ENCODE measurements around the gene PLPPR1. TPM values are rescaled to one million over a fixed set of nuclear protein-coding genes. Genes with fewer than 3 reads are reported as not detected.

Gene PLPPR1
- total RNA-seq: not detected

GRCh38 chr9:101028346-101029314 lies at the start of gene PLPPR1:
Gene PLPPR1 (plus strand): TSS chr9:101028727.
- H3K27me3 ChIP-seq: no peaks in the 10 kb centered on the region
- intact Hi-C loops (cut with DNase I): no loop called here

DNA sequence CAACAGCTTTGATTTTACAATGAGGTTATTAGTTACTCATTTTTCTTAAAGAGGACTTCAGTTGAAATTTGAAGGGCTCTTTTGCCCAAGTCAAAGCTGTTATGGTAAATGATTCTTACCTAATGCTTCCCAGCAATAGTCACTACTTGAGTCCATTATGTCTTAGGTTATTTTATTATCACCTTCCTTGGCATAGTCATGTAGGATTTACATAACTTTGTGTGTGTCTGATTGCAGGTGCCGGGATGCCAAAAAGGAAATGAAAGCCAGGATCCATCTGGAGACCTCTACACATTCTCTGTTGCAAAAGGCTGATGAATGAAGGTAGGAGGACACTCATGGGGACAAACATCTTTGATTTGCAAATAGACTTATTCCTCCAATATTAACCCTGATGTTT lies 38.8 kb upstream of the PLPPR1 start:
- DNase-seq (ENCODE audit: extremely low spot score in 2 of 2): no peak
- H3K4me3 ChIP-seq: no peak overlapping the region
- no peaks in the 10 kb centered on the region for H3K27me3 ChIP-seq
- intact Hi-C loops (cut with DNase I): no loop called here
- no peaks in the 10 kb centered on the region for H3K36me3 ChIP-seq
- TF ChIP-seq CTCF (IDR thresholded peaks at IDR 0.05): no peak
- no peak for TF ChIP-seq POLR2AphosphoS5 (IDR thresholded peaks at IDR 0.05; ENCODE audit: insufficient read depth in 1 of 2, low read depth in 1 of 2)
- TF ChIP-seq POLR2A (IDR thresholded peaks at IDR 0.05): no peak
- H3K4me1 ChIP-seq: no peaks in the 10 kb centered on the region
- no peak overlapping the region for H3K27ac ChIP-seq
- no peaks in the 10 kb centered on the region for H3K9me3 ChIP-seq

More at GRCh38 chr9:101028346-101029314, at the start of gene PLPPR1:
- Histone ChIP-seq H3K4me3 (peak within 1 kb of the TSS; percentile 9 to 30), H3K36me3 (no peaks in the 10 kb centered on the region), H3K4me1 (peaks cover 10% of the 10 kb centered on the region), H3K27ac (no peak within 1 kb of the TSS), H3K9me3 (no peaks in the 10 kb centered on the region)
- DNase-seq (ENCODE audit: extremely low spot score in 2 of 2): no peak
- TF ChIP-seq CTCF (IDR thresholded peaks at IDR 0.05) (no peak), POLR2A (IDR thresholded peaks at IDR 0.05) (no peak), POLR2AphosphoS5 (IDR thresholded peaks at IDR 0.05; ENCODE audit: insufficient read depth in 1 of 2, low read depth in 1 of 2) (no peak)

DNA sequence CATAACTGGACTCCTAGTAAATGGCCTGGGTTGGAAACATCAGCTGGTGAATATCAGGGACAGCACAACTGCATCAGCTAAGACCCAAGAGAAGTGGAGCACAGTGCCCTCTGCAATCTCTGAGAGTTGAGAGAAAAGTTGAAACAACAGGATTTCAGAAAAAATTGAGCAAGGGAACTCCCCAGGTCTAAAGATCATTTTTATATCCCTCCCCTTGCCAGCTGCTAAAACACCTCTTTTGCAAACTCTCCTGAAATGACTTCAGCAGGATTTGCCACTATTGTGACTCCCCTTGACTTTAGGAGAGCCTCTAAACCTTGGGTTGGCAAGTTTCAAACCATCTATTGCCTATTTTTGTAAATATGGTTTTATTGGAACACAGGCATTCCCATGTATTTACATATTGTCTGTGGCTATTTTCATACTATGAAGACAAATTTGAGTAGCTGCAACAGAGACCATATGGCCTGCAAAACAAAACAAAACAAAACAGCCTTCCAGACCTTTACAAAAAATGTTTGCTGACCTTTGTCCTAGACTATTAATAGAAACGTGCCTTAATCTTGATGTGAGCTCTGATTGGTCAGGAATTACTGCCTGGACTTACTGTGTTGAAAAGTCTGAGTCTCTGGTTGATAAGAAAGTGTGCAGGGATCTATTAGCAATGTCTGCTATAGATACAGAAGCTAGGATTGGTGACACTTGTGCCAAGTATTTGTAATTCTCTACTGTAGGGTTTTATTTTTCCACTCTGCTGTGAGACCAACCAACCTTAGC lies 37.7 kb upstream of the PLPPR1 start:
- no peak for DNase-seq (ENCODE audit: extremely low spot score in 2 of 2)
- intact Hi-C loops (cut with DNase I): no loop called here
- H3K27ac ChIP-seq: no peak overlapping the region
- no peaks in the 10 kb centered on the region for H3K9me3 ChIP-seq
- TF ChIP-seq POLR2A (IDR thresholded peaks at IDR 0.05): no peak
- no peak for TF ChIP-seq POLR2AphosphoS5 (IDR thresholded peaks at IDR 0.05; ENCODE audit: insufficient read depth in 1 of 2, low read depth in 1 of 2)
- no peak for TF ChIP-seq CTCF (IDR thresholded peaks at IDR 0.05)
- H3K4me3 ChIP-seq: no peak overlapping the region
- H3K4me1 ChIP-seq: no peaks in the 10 kb centered on the region
- no peaks in the 10 kb centered on the region for H3K27me3 ChIP-seq
- no peaks in the 10 kb centered on the region for H3K36me3 ChIP-seq

DNA sequence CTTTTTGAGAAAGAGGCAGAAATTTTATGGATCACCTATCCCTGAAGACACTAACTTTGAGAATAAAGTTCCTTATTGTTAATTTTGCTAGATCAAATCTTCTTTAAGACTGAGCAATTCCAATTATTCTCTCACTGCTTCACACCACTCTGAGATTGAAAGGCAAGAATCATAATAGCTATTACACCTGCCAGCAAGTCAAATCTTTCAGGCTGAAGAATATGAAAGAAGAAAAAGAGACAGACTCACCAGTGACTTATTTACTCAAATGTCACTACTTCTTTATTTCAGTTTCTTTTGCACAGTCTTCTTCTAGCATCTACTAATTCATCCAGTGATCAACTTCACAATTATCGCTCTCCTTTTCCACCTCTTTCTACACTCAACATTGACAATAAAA lies 35.9 kb upstream of the PLPPR1 start:
- H3K9me3 ChIP-seq: no peaks in the 10 kb centered on the region
- intact Hi-C loops (cut with DNase I): no loop called here

More for the DNA sequence above, 35.9 kb upstream of the PLPPR1 start:
- Histone ChIP-seq H3K27ac (no peak overlapping the region), H3K27me3 (no peaks in the 10 kb centered on the region), H3K4me1 (no peaks in the 10 kb centered on the region), H3K36me3 (no peaks in the 10 kb centered on the region), H3K4me3 (no peak overlapping the region)
- TF ChIP-seq POLR2A (IDR thresholded peaks at IDR 0.05) (no peak), CTCF (IDR thresholded peaks at IDR 0.05) (no peak), POLR2AphosphoS5 (IDR thresholded peaks at IDR 0.05; ENCODE audit: insufficient read depth in 1 of 2, low read depth in 1 of 2) (no peak)
- DNase-seq (ENCODE audit: extremely low spot score in 2 of 2): no peak
